RPMI7951 (cell line): ENCODE results near the gene TCAP. TPM values are rescaled to one million over a fixed set of nuclear protein-coding genes. Genes with fewer than 3 reads are reported as not detected.
A peak's percentile ranks its signal among the peaks of the same experiment; 100 is the strongest.

Experiments used
- DNase-seq: peaks from one replicate; pipeline ENCODE4 v3.0.0-alpha.2; 2012; ENCODE audit warnings: low read depth
- total RNA-seq: library from RNA; depleted of rRNA; stranded (reverse); fragments of >200 nt; shearing (Covaris generic); gene quantifications from 2 replicates; pipeline ENCODE4 v1.2.3, GENCODE V29; 2014

TCAP gene
- total RNA-seq, 1 experiment from 2014 or later, result 0.24 TPM

GRCh38 chr17:39628655-39629493, 36.3 kb upstream of the TCAP start:
- no peak for DNase-seq

- no peak for DNase-seq
Observed at GRCh38 chr17:39629494-39629880, 35.7 kb upstream of the TCAP start.

DNA sequence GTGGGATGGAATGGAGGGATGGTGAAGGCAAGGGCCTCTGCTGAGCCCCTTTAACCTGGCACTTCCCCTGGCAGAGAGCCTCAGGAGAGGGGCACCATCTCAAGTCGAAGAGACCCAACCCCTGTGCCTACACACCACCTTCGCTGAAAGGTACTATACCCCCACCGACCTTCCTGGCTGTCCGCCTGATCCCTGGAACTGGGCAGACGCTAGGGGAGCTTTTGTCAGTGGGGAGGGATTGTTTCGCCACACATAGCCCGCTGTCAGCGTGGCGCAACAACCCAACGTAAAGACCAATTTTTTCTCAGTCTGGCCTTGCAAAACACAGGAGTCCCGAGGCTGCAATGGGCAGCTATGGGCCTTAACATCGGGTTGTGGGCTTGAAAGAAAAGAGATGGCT, 35.3 kb upstream of the TCAP start:
- no peak for DNase-seq

DNA sequence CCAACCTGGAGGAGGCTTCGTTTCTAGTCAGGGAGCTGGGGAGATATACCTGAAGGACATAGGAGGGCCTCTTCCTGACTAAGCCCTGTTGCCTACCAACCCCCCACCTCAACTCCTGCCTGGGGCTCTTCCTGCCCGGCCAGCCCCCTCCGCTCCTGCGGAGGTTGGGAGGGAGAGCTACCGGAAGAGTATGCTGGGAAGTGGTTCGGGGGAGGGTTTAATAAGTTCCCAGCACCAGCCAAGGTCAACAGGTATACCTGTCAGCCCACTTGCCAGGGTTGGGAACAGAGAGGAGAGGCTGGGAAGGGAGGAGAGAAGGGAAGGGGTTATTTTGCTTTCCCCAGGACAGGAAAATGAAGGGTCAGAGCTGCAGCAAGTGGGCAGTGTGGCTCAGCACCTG, 33.7 kb upstream of the TCAP start:
- no peak for DNase-seq

GRCh38 chr17:39632153-39632941, 32.8 kb upstream of the TCAP start:
- DNase-seq, result no peak

- no peak for DNase-seq
Observed at GRCh38 chr17:39633570-39634183, 31.5 kb upstream of the TCAP start.

DNA sequence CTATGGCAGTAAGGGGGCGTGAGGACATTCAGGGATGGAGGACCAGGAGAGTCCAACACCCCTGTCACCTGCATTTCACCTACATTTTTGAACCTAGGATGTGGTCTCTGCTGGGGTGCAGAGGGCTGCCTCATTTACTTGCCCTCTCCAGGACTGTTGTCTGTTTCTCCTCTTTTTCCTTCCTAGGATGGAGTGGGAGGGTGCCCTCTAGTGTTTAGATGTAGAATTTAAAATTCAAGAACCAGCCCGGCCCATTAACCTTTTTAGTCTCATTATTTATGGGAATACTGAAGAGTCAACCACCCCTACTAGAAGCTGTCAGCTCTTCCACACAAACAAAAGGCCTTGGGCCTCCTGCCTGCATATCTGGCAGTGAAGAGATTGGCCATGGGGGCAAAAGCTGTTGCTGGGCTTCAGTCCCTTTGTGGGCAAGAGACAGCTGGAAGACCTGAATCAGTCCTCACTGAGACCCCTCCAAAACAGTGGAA, 30.7 kb upstream of the TCAP start:
- peak; percentile 42 for DNase-seq

GRCh38 chr17:39635614-39636176, 29.5 kb upstream of the TCAP start:
- DNase-seq, result no peak

DNA sequence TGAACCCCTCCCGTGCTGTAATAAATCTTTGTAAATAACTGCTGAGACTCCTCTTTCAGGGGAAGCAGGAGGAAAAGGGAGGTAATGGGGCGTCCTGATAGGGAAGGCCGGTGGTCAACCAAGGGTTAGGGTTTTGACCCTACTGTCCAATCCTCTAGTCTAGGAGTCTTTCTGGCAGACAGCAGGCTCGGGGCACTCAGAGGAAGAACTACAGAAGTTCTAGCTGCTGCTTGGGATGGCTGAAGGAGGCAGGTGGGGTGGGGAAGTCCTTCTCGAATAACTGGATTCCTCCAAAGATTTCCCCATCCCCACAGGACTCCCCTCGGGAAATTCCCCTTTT, 28.6 kb upstream of the TCAP start:
- DNase-seq, result no peak

DNA sequence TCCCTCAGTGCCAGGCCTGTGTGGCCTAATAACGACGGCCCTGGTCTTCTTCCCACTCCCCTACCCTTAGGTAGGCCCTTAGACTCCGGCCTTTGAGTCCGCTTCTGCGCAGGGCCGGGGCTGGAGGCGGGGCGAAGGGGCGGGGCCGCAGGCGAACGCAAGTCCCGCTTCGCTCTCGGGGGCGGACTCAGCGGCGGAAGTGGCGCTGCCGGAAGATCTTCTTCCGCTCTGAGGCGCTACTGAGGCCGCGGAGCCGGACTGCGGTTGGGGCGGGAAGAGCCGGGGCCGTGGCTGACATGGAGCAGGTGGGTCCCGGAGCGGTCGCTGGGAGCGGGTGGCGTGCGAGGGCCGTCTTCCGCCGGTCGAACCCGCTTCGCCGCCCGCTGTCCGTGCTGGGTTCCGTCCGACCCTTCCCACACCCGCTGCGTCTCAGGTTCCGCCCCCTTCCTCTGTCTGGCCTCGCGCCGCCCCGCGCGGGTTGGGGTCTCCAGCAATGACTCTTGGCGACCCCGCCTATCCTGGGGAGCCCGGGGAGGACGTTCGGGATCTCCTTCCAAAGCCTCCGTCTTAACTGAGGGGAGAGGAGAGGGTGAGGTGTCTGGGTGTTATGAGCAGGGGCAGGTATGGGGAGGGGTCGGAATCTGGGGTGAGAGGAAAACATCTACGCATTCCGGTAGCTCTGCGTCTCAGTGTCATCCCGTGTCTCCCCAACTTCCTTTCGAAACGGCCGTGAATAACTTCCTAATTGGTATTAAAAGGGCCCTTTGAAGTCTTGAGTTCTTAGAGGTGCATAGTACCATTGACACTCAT, 28.0 kb upstream of the TCAP start, which contains the start of gene STARD3:
TSS of gene STARD3 (plus strand) at position 218 of the 810 bp plus-strand sequence. CDS start 16,388 bp downstream, outside the sequence.
- DNase-seq, result peak; percentile 77

DNA sequence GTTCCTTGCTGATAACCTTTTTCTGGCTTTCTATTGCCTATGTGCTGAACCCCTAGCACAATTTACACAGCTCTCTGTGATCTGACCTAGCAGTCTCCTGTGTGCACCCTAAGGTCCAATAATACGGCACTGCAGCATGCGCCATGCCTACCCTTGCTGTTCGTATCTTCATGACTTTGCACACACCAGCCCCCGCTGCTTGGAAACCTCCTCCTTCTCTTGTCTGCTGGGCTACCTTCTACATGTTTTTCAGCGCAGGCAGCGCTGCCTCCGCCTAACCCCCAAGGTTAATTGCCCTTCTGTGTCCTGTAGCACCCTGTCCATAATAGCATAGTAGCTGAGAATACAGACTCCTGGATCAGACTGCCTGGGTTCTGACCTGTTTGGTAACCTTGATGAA, 26.8 kb upstream of the TCAP start:
- no peak for DNase-seq

DNA sequence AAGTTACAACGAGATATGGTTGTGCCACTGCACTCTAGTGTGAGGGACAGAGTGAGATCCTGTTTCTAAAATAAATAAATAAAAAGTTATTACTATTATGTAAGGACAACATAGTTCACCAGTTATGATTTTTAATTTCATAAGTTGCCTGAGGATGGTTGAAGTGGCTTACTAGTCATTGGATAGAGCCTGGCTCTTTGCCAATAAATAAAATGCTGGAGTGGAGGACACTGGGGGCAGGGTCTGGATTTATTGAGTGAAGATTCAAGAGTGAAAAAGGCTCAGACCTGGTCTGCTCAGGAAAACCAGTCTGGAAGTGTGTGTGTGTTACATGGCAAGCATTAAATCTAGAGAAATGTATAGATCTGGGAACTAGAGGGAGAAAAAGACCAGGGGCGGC, 26.1 kb upstream of the TCAP start:
- DNase-seq, result no peak

GRCh38 chr17:39639566-39640458, 25.3 kb upstream of the TCAP start:
- no peak for DNase-seq

- DNase-seq, result no peak
Observed at GRCh38 chr17:39640591-39641031, 24.5 kb upstream of the TCAP start.

- DNase-seq, result no peak
Observed at GRCh38 chr17:39641097-39641496, 24.1 kb upstream of the TCAP start.

- no peak for DNase-seq
Observed at GRCh38 chr17:39641883-39642282, 23.3 kb upstream of the TCAP start.

DNA sequence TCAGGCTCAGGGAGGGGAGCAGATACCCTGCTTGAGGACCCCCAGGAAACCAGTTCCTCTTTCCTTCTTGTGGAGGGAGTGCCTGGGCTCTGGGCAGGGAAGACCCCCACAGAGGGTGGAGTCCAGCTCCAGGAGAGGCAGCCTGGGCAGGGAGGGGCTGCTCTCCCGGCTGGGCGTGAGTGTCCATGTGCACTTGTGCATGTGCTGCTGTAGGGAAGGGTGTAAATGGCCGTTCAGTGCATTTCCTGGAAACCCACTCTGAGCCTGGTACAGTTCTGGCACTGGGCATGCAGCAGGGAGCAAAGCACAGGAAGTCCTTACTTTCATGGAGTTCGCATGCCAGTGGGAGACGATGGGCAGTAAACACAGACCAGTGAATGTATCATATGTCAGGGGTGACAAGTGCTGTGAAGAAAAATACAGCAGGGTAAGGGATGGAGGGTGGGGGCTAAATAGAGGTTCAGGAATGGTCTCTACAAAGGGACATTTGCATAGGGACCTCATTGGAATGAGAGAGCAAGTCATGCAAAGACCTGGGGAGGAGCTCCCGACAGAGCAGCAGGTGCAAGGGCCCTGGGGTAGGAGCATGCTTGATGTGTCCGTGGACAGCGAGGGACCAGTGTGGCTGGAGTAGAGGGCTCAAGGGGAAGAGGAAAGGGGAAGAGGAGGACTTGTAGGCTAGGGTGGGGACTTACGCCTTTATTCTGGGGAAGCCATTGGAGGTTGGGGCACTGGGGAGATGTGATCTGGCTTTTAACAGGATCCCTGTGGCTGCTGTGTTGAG, 22.7 kb upstream of the TCAP start:
- no peak for DNase-seq

DNA sequence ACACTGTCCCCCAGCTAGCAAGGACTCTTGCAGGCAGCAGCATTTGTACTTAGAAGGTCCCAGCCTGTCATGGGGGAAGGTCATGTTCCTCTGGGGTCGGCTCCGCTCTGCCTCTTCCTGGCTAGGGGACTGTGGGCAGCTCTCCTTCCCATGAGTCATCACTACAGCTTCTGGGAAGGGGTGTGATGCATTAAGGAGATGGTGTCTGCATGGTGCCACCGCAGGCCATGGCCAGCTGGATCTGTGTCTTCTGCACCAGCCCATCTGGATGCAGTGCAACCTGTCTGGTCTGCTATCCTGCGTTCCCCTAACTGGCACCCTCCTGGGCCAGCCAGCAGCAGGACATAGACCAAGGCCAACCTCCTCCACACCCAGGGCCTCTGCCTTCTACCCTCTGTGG, 21.9 kb upstream of the TCAP start:
- peak; percentile 65 for DNase-seq

DNA sequence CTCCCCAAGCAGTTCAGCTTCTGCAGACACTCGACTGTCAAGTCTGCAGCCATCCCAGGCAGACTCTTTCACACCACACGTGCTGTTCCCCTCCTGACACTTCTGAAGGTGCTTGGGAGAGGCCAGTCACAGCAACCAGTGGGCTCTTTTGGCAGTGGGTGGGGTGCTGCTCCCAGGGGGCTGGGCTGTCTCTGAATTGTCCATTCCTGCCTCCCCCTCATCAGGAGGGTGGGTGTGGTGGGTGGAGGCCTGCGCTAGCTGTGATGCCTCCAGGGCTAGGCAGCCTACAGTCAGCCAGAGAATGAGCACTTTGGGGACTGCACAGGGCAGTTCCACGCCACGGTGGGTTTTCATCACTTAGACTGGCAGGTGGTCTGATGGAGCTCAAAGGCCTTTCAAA, 17.9 kb upstream of the TCAP start:
- DNase-seq, result no peak
